Ovary (tissue), 9 donors: ENCODE measurements around the gene THAP12. TPM values are rescaled to one million over a fixed set of nuclear protein-coding genes. Genes with fewer than 3 reads are reported as not detected.

ENCODE experiments used
- DNase-seq, 5 donors: peaks; one replicate each; pipeline ENCODE4 v3.0.0-alpha.2; 2019 to 2020
- H3K27ac ChIP-seq, 2 donors: fragments of 200-600 bp; one replicate each; pipeline versions ENCODE4 v1.5.1 to v1.8.0; 2019 to 2022
- H3K27me3 ChIP-seq: fragments of 200-600 bp; one replicate; pipeline ENCODE4 v1.8.0; 2022
- H3K36me3 ChIP-seq: fragments of 200-600 bp; sonication (generic); one replicate; pipeline ENCODE4 v1.5.1; 2019
- H3K4me1 ChIP-seq: one replicate; pipeline ENCODE4 v1.8.1; 2013; ENCODE audit warnings: mild to moderate bottlenecking, moderate library complexity; ENCODE audit not compliant: insufficient read depth
- H3K4me3 ChIP-seq: fragments of 200-600 bp; sonication (generic); one replicate; pipeline ENCODE4 v1.5.1; 2017
- H3K9me3 ChIP-seq, 2 donors: fragments of 200-600 bp in 1 of 2; sonication (generic) in 1 of 2; one replicate each; pipeline versions ENCODE4 v1.5.1 to v1.8.1; 2013 to 2019; ENCODE audit warnings: mild to moderate bottlenecking in 1 of 2, moderate library complexity in 1 of 2
- EP300 ChIP-seq: sonication (generic); formaldehyde crosslinking; IDR thresholded peaks from one replicate; pipeline ENCODE4 v1.6.1; 2017; ENCODE audit warnings: antibody characterized with exemption
- POLR2A ChIP-seq: fragments of 450-650 bp; IDR thresholded peaks from one replicate; pipeline ENCODE4 v1.6.1; 2017; ENCODE audit warnings: antibody characterized with exemption, mild to moderate bottlenecking, moderate library complexity
- WGBS, 3 donors: extraction: QIAGEN DNeasy Blood & Tissue Kit in 1 of 3; methylation state at CpG; one replicate each; pipeline versions ENCODE4 v1.1.5 to v1.1.7; 2013 to 2017; 5-methylcytosine and 5-hydroxymethylcytosine counted together
- intact Hi-C, 4 donors: fragments of 100-400 bp; cut with DNase I; formaldehyde crosslinking; loops; one replicate each; pipeline versions ENCODE4 v1.11.0 to v1.15.1; 2022 to 2023
- polyA plus RNA-seq, 2 donors: library from polyadenylated mRNA; stranded (reverse); fragments of 200-250 nt in 1 of 2; fragments of 350-450 nt in 1 of 2; fragmentation: Illumina TruSeq in 1 of 2; extraction: RNeasy Lipid Tissue Mini Kit (QIAGEN cat#74804) in 1 of 2; gene quantifications; one replicate each; pipeline ENCODE4 v1.2.3, GENCODE V29; 2013 to 2014
- total RNA-seq, 7 donors: library from RNA; depleted of rRNA in 2 of 7; stranded (reverse); fragments of >200 nt in 2 of 7; fragmentation: NEBNext Ultra II Directional in 3 of 7; extraction: Animal tissue kit (Norgen Biotek cat#: 25700) in 3 of 7; gene quantifications; one replicate each; pipeline versions ENCODE4 v1.1.0 to v1.2.4, GENCODE V29; 2016 to 2023
- TF ChIP-seq, protein P1 (sequence below), 3 donors: fragments of 450-650 bp in 2 of 3; fragments of 200-600 bp in 1 of 3; IDR thresholded peaks; one replicate each; pipeline versions ENCODE4 v1.5.1 to v1.8.0; 2016 to 2022; ENCODE audit warnings: antibody characterized with exemption in 3 of 3, mild to moderate bottlenecking in 1 of 3
- donor health status: DM: no; HTN: no; CAD: no; lungs with moderate emphysema.
- donor health status: DM: no; HTN: no; CAD: no.
- donor health status: Bipolar disorder and iron deficiency.
- donor health status: DM: yes; HTN: yes; CAD: no.
- donor health status: DM: no; HTN: no; CAD: no.
- donor health status: DM: yes; HTN: yes; CAD: no.

Gene THAP12
- total and polyA plus RNA-seq, 9 donors: 23.8 to 55.6 (median 41.6) TPM

DNA sequence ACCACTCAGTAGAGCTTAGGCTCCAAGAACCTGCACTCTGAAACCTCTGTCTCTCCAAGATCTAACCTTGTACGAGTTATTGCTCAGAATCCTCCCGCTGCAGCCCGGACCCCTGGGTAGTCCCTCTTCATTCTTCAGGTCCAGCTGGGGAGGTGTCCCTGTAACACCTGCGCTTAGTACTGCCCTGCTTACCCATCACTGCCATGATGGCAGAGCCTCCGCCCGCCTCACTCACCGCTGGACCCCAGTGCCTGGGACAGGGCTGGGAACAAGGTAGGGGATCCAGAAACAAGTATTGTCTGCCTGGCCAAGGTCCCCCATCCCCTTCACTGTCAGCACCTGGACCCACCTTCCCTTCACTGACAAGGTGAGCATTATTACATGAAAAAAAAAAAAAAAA is 50.3 kb downstream of the THAP12 start:
- H3K4me1 ChIP-seq: peaks cover 2% of the 10 kb centered on the region
- intact Hi-C loops: no loop called here
- H3K36me3 ChIP-seq: no peaks in the 10 kb centered on the region
- no peaks in the 10 kb centered on the region for H3K27me3 ChIP-seq
- H3K27ac ChIP-seq: no peak overlapping the region
- TF ChIP-seq POLR2A (no peak), EP300 (no peak)
- TF ChIP-seq, protein P1, sequence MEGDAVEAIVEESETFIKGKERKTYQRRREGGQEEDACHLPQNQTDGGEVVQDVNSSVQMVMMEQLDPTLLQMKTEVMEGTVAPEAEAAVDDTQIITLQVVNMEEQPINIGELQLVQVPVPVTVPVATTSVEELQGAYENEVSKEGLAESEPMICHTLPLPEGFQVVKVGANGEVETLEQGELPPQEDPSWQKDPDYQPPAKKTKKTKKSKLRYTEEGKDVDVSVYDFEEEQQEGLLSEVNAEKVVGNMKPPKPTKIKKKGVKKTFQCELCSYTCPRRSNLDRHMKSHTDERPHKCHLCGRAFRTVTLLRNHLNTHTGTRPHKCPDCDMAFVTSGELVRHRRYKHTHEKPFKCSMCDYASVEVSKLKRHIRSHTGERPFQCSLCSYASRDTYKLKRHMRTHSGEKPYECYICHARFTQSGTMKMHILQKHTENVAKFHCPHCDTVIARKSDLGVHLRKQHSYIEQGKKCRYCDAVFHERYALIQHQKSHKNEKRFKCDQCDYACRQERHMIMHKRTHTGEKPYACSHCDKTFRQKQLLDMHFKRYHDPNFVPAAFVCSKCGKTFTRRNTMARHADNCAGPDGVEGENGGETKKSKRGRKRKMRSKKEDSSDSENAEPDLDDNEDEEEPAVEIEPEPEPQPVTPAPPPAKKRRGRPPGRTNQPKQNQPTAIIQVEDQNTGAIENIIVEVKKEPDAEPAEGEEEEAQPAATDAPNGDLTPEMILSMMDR (IDR thresholded peaks at IDR 0.05): no peak
- no peaks in the 10 kb centered on the region for H3K9me3 ChIP-seq
- no peak for DNase-seq
- WGBS, 3 donors: 96 to 98% (median 97%) methylated on average over 7 of the region's 7 CpGs
- no peak overlapping the region for H3K4me3 ChIP-seq

DNA sequence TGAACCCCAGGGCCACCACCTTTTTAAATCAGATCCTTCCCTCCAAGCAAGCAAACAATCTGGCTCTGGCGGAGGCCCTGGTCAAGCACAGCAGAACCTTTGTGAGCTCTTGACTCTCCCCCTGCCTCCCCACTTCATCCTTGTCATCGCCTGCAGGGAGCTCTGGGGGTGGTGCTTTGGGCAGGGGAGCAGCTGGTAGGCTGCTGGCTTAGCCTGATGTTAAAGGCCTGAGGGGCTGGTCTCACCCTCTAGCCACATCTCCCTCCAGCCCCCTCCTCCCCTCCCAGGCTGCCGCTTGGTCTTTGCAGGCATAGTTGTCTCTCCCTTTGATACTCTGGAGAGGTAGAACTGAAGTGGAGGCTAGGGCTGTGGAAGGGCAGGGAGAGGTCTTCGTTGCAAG is 50.9 kb downstream of the THAP12 start:
- Histone ChIP-seq H3K9me3 (no peaks in the 10 kb centered on the region), H3K27me3 (no peaks in the 10 kb centered on the region), H3K4me1 (peaks cover 2% of the 10 kb centered on the region), H3K36me3 (no peaks in the 10 kb centered on the region), H3K27ac (no peak overlapping the region), H3K4me3 (no peak overlapping the region)
- WGBS, 3 donors: 89 to 94% (median 91%) methylated on average over 4 of the region's 4 CpGs
- DNase-seq: no peak
- TF ChIP-seq, protein P1 (IDR thresholded peaks at IDR 0.05): no peak
- TF ChIP-seq EP300: no peak
- TF ChIP-seq POLR2A: no peak
- intact Hi-C loops: no loop called here

DNA sequence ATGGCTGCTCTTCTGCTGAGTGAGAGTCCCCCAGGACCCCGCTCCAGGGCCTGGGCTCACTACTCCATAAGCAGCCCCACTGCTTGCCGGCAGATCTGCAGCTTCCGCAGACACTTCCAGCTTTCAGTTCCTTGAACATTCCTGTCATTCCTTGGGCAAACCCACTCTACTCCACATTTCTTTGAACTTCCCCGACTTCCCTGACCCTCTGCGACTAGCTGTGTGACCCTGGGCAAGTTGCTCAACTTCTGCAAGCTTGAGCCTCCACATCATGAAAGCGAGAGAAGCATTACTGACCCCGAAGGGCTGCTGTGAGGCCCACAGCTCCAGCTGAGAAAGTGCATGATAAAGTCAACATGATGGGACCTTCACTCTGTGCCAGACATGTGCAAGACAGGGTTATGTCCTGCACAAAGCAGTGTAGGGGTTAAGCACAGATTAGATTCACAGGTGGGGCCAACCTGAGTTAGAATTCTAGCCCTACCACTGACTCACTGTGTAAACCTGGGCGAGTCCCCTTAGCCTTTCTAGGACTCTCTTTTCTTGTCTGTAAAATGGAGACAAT is 51.8 kb downstream of the THAP12 start:
- intact Hi-C loops: no loop called here
- 28 to 39% (median 31%) methylated on average over 8 of the region's 8 CpGs for whole genome bisulfite sequencing, 3 donors
- Histone ChIP-seq H3K4me1 (peaks cover 2% of the 10 kb centered on the region), H3K4me3 (no peak overlapping the region), H3K27ac (no peak overlapping the region), H3K27me3 (no peaks in the 10 kb centered on the region), H3K9me3 (no peaks in the 10 kb centered on the region), H3K36me3 (no peaks in the 10 kb centered on the region)
- TF ChIP-seq, protein P1 (IDR thresholded peaks at IDR 0.05): no peak
- TF ChIP-seq POLR2A: no peak
- TF ChIP-seq EP300: no peak
- DNase-seq: peak in 1 of 5 donors; percentile 45

DNA sequence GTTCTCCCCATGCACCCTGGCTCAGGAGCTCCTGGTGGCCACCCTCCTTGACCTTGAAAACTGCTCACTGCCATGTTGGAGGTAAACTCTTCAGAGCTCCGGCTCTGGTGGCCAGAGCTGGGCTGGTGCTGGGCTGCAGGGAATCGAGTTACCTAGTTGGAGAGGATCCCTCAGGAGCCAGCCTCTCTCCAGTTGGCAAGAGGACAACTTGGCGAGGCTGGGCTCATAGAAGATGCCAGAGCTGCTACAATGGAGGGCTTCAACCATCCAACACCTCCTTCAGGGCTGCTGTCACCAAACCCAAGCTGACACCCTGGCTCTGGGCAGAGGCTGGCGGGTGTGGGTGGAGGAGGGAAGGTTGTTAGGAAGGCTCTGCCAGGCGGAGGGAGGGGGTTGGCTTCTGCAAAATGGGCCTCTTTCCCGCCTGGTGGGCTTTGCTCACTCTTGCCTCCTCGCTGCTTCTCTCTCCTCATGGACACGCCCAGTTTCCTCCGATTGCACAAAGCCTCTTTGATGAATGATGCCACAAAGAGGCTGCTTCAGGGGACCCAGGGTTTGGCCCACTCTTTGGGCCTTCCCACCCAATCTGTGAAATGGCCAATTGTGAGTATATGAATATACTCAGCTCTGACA is 53.1 kb downstream of the THAP12 start:
- Histone ChIP-seq H3K36me3 (no peaks in the 10 kb centered on the region), H3K27ac (no peak overlapping the region), H3K4me1 (peaks cover 2% of the 10 kb centered on the region), H3K27me3 (no peaks in the 10 kb centered on the region), H3K4me3 (no peak overlapping the region), H3K9me3 (no peaks in the 10 kb centered on the region)
- DNase-seq: peak in 1 of 5 donors; percentile 19
- TF ChIP-seq, protein P1 (IDR thresholded peaks at IDR 0.05): no peak
- no peak for TF ChIP-seq EP300
- no peak for TF ChIP-seq POLR2A
- 88 to 96% (median 94%) methylated on average over 9 of the region's 9 CpGs for WGBS, 3 donors
- intact Hi-C loops: no loop called here
